ENCODE measurements around the gene SEMA3D.

SEMA3D gene

GRCh38 chr7:85025312-85025756 lies 161.5 kb downstream of the SEMA3D start:
- ChIA-PET POLR2A (ENCODE audit: low non-redundant PET) (no interaction called here), CTCF (interaction anchor here (0.5 to 2.0 kb wide), 4 partner anchors 725 to 1095 kb away, joined by 3 to 9 read pairs (median 4); no protein-coding TSS in a partner anchor)
- TF ChIP-seq, protein P1, sequence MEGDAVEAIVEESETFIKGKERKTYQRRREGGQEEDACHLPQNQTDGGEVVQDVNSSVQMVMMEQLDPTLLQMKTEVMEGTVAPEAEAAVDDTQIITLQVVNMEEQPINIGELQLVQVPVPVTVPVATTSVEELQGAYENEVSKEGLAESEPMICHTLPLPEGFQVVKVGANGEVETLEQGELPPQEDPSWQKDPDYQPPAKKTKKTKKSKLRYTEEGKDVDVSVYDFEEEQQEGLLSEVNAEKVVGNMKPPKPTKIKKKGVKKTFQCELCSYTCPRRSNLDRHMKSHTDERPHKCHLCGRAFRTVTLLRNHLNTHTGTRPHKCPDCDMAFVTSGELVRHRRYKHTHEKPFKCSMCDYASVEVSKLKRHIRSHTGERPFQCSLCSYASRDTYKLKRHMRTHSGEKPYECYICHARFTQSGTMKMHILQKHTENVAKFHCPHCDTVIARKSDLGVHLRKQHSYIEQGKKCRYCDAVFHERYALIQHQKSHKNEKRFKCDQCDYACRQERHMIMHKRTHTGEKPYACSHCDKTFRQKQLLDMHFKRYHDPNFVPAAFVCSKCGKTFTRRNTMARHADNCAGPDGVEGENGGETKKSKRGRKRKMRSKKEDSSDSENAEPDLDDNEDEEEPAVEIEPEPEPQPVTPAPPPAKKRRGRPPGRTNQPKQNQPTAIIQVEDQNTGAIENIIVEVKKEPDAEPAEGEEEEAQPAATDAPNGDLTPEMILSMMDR (conservative IDR thresholded peaks at IDR 0.05; ENCODE audit: low read depth) = no peak
- H3K27ac ChIP-seq = no peak overlapping the region
- DNase-seq (ENCODE audit: low spot score) = peak; percentile 38

- CTCF ChIA-PET = interaction anchor here (0.6 kb wide), 2 partner anchors 361 to 526 kb away, joined by 3 read pairs; no protein-coding TSS in a partner anchor
- POLR2A ChIA-PET (ENCODE audit: low non-redundant PET) = no interaction called here
- DNase-seq (ENCODE audit: low spot score) = no peak
Measured at GRCh38 chr7:85023916-85024315, 162.9 kb downstream of the SEMA3D start.

GRCh38 chr7:85023066-85023712 lies 163.7 kb downstream of the SEMA3D start:
- POLR2A ChIA-PET (ENCODE audit: low non-redundant PET) = no interaction called here
- H3K27ac ChIP-seq = no peak overlapping the region
- CTCF ChIA-PET = interaction anchor here (0.6 to 2.0 kb wide), 4 partner anchors 360 to 1088 kb away, joined by 3 to 18 read pairs (median 4); no protein-coding TSS in a partner anchor
- TF ChIP-seq, protein P1 (conservative IDR thresholded peaks at IDR 0.05; ENCODE audit: low read depth) = peak; percentile 71
- DNase-seq (ENCODE audit: low spot score) = peak; percentile 26

More at GRCh38 chr7:85023916-85024315, 162.9 kb downstream of the SEMA3D start:
- TF ChIP-seq, protein P1 (conservative IDR thresholded peaks at IDR 0.05; ENCODE audit: low read depth) = no peak
- no peak overlapping the region for H3K27ac ChIP-seq

DNA sequence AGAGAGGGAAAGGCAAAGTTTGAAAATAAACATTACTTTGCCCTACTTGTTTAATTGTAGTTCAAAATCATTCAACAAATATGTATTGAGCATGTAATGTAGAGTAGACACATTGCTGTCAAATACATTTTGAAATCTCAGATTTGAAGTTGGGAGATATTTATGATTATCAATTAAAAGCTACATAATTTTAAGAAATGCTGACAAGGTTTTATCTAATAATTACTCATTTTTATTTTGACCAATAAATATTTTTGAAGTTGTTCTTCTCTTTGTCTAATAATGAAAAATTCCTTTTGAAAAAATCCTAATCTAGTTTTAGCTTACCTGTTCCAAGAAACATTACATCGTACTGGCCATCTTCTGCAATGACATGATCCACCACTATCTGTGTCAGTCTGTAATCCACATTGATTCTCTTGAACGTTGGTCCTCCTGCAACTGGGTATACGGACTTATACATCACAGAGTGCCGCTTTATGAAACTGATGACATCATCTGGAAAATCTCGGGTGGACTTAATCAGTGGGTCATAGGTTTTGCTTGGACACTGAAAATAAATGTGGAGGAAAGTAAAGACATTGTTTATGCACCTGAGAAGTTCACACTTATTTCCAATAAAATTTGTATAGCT lies 164.7 kb downstream of the SEMA3D start:
- ChIA-PET CTCF (interaction anchor here (0.6 to 2.0 kb wide), 3 partner anchors 46 to 1087 kb away, joined by 3 to 18 read pairs (median 4); no protein-coding TSS in a partner anchor), POLR2A (ENCODE audit: low non-redundant PET) (no interaction called here)
- DNase-seq (ENCODE audit: low spot score) = no peak
- TF ChIP-seq, protein P1 (conservative IDR thresholded peaks at IDR 0.05; ENCODE audit: low read depth) = no peak
- no peak overlapping the region for H3K27ac ChIP-seq

DNA sequence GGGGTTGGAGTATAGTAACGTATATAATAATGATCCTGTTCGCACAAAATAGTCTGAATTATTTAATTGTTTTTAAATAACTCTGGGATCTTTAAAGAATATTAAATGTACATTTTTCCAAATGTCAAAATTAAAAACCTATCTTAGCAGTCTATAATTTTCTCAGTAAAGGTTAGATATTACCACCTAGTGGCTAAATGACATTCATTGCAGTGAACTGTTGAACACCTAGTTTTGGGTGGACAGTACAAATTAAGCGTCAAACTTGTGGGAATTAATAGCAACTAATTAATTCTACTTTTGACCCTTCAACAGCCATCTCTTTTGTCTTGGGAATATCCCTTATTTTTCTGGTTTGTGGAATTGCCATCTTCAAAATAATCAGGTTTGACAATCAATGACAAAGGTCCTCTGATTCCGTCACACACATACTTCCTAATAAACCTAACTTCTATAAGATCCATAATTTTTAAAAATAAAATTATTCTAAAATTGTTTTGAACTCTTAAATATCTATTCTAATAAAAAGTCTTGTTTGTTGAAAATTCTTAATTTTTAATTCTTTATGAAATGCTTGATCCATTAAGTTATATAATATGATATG lies 165.7 kb downstream of the SEMA3D start:
- CTCF ChIA-PET = interaction anchor here (0.7 to 2.0 kb wide), 2 partner anchors 830 to 1085 kb away, joined by 3 to 18 read pairs; no protein-coding TSS in a partner anchor

GRCh38 chr7:85019778-85020177 lies 167.1 kb downstream of the SEMA3D start:
- TF ChIP-seq, protein P1 (conservative IDR thresholded peaks at IDR 0.05; ENCODE audit: low read depth) = no peak
- H3K27ac ChIP-seq = no peak overlapping the region
- no peak for DNase-seq (ENCODE audit: low spot score)
- ChIA-PET CTCF (no interaction called here), POLR2A (ENCODE audit: low non-redundant PET) (no interaction called here)

More for the DNA sequence above, 165.7 kb downstream of the SEMA3D start:
- TF ChIP-seq, protein P1 (conservative IDR thresholded peaks at IDR 0.05; ENCODE audit: low read depth) = peak; percentile 50
- no peak for DNase-seq (ENCODE audit: low spot score)
- POLR2A ChIA-PET (ENCODE audit: low non-redundant PET) = no interaction called here
- H3K27ac ChIP-seq = no peak overlapping the region

All from RWPE1 (cell line).